Activated CD4-positive, CD25-positive, alpha-beta regulatory T cell treated with anti-CD3 and anti-CD28 coated beads, Interleukin-2, amount 50 U/mL, for 72 hours (primary cell): ENCODE results near the gene PABPN1.

Experiments used
- DNase-seq: peaks from one replicate; pipeline ENCODE4 v3.0.0; 2021

Gene PABPN1

DNA sequence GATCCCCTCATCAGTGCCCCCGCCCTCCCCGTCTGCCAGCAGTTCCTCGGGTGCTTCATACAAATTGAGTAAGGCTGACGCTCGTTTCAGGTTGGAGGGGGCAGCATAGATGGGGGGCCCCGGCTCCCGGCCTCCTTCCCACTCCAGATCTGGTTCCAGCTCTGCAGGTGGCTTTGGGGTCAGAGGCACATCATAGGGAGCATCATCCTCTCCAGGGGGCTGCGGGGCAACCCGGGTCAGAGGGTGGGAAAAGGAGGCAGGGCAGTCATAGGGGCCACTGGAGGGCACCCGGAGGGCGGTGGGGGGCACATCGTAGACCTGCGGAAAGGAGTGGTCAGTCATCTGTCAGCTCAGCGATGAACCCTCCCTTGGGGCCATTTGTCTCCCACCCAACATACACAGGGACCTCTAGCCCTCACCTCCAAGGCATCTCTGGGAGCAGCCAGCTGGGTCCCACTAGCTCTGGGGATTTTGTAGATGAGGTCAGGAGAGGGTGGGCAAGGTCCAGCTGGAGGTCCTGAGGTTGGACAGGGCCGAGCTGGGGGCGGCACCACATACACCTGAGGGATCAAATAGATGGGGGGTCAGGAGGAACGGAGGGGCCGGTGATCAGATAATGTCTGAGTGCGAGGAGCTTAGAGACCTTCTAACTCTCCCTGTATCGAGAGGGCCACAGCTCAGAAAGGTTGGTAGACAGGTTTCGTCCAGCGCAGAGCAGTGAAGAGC lies 38.6 kb downstream of the PABPN1 start:
- no peak for DNase-seq

DNA sequence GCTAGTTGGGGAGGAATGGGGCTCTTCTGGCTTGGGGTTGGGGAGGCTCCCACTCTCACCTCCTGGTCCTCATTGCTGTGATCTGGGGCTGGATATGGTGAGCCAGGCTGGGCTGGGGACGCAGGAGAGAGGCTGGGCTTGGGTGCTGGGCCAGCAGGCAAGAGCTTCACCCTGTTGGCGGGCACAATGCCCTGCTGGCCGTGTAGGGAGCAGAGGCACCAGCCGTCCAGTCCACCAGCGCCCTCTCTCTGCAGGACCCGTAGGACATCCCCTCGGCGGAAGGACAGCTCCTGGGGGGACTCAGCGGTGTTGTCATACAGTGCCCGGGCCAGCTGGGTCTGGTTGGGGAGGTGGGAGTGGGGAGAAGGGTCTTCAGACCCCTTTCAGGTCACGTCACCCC lies 39.2 kb downstream of the PABPN1 start:
- no peak for DNase-seq

DNA sequence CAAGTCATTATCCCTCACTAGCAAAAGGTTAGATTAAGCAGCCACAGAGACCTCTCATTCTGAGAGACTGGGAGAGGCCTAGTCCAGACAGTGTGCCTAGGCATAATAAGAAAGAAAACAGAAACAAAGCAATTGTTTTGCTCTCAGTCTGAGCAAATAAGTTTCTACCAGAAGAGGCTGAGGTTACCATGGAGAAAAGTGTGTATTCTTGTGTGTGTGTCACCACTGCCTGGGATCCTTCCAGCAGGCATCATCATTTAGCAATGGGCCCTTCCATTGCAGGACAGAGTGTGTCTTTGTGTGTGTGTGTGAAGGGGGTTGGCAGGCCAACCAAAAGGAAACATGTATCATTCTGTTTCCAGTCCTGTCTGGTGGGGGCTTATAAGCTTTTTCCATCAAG lies 40.1 kb downstream of the PABPN1 start:
- no peak for DNase-seq

DNA sequence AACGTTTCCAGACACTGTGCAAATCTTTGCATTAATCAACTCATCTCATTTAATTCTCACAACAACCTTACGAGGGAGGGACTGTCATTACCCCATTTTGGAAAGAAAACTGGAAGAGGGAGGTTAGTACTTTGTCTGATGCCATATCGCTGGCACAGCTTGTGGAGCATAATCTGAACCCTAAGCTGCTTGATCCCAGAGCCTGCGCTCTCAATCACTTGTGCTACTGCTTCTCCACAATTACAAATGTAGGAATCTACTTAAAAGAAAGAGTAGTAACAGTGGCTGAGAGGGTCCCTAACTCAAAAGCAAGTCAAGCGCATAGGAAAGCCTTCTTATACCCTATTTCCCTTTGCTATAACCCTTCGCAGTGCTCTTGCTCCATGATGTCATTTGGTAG lies 40.5 kb downstream of the PABPN1 start:
- DNase-seq = no peak

DNA sequence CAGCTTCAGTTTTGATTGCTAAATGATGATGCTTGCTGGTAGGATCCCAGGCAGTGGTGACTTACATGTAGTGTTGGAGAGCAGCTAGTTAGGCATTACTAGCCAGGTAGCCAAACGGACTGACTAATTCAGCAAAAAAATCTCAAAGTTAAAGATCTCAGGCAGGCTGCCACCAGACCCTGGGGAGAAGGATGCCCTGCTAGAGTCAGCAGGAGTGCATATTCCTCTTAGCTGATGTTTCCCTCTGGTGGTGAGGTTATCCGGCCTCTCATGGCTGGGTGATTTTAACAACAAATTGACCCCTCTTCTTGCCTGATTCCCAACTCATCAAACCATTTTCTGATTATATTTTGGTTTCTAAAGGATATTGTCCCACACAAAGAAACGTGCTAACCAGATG lies 40.9 kb downstream of the PABPN1 start:
- no peak for DNase-seq

DNA sequence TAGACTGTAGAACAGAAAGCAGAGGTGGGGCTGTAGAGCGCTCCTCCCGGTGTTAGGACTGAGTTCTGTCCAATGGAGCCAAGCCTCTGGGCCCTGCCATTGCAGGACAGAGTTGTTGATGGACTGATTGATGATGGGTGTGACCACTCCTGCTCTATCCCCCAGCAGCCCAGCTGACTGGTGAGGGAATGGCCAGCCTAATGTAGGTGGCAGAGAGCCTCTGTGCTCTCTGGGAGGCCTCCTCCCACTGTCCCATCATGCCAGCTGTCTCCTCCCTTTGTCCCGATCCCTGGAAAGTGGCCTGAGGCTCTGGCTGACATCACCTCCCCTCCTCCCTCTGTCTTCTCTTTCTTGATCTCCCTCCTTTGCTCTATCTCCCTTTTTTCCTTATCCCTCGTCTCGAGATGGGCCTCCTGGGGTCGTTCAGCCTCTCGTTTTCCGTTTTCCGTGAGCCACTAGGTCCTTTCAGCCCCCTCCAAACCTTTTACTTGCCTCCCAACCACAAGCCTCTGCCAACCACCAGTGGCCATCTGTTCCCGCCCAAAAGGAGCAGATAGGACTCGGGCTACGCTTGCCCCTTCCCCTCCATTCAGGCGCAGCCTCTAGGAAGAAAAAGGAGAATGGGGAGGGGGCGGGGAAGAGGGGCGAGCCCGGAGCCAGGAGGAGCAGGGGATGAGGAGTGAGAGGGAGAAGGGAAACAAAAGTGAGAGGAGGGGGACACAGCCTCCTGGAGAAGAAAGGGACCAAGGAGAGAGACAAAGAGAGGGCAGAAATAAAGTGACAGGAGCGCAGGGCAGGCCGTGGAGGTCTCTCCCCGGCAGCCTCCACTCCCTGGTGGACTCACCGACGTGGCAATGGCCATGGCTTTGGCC lies 43.1 kb downstream of the PABPN1 start:
- DNase-seq = no peak

DNA sequence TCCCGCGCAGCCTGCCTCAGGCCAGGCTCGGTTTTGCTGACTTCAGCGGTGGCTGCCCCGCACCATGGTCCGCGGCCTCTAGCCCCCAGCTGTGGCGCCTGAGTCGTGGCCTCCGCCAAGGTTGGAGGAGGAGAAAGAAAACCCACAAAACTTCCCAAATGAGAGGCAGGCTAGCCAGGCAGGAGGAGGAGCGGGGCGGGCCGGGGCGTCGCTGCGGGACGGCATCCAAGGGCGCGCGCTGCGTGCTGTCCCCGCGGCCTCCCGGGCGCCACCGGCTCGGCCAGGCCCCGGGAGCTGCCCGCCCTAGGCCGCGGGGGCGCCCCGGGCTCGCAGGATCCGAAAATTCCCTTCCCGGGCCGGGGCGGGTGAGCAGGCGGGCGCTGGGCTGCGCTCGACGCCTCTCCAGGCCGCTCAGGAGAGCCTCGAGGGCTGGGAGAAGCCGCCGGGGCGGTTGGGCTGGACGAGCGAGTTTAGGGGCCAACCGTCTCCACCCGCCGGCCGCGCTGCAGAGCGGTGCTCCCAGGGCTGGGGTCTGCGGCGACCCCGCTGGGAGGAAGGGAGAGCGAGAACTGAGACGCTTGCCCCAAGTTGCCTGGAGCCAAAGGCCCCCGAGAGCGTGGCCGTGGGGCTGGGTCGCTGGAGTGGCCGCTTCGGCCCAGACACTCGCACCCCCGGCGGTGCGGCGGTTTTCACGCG lies 43.9 kb downstream of the PABPN1 start, which contains the start of gene EFS:
TSS of gene EFS (minus strand) at position 137 of the 696 bp plus-strand sequence. CDS start 147 bp downstream, outside the sequence.
- DNase-seq = no peak

DNA sequence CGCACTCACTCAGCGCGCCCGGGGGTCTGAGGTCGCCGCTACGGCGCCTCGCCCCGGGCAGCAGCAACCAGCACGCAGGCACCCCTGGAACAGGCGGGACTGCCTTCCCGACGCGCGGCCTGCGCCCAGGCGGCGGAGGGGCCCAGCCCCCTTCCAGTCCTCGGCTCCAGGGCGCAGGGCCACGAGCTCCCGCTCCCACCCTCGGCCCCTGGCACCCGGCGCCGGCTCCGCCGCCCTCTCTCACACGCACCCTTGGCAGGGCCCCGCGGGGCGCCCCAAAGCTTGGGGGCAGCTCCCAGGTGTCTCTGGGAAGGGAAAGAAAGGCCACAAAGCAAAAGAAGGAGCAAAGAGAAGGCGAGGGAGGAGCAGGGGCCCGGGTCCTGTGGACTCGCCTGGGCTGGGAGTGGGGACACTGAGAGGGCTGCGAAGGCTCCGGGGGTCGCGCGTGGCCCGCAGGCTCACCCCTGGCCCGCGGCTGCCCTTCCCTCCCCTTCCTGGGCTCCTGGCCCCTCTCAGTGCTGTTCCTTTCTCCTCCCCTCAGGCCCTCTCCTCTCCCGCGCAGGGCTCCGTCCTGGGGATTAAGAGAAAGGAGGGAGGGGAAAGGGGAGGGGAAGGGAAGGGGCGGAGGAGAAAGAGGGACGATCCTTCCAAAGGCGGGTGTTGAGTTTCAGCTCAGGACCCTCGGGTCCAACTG lies 44.6 kb downstream of the PABPN1 start:
- DNase-seq = no peak

DNA sequence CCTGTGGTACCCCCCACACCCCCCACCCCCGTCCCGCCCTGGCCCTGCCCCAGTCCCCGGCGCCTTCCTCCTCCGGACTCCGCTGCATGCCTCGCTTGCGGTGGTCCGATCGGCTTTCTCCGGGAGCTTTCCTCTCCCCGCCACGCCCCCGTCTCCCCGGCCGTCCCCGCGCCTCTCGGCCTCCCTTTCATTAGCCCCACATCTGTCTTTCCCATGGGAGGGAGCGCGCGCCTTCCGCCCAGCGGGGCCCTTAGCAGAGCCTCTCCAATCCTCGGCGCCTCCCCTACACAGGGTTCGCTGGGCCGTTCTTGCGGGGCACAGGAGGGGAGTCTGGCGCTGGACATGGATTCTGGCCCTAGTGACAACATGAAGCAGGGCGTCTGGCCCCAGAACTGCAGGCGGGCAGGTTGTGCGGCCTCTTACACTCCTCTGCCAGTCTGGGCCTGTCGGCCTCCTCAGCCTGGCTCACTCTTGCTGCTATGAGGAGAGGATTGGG lies 45.2 kb downstream of the PABPN1 start:
- no peak for DNase-seq

DNA sequence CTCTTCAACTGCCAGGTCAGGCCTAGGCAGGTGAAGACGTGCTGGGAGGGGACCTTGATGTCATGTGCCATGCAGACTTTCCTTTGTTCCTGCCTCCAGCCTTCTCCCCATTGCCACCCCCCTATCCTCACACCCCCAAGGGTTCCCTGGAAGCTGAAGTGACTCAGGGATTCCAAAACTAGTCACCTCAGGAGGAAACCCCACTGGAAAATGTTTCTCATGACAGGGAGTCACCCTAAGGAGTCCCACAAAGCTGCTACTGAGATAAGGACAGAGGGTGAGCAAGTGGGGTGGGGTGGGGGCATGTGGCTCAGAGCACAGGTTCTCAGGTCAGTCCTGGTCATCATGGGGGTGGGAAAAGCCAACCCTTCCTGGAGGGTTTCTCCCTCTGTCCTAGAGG lies 49.0 kb downstream of the PABPN1 start:
- DNase-seq = no peak

DNA sequence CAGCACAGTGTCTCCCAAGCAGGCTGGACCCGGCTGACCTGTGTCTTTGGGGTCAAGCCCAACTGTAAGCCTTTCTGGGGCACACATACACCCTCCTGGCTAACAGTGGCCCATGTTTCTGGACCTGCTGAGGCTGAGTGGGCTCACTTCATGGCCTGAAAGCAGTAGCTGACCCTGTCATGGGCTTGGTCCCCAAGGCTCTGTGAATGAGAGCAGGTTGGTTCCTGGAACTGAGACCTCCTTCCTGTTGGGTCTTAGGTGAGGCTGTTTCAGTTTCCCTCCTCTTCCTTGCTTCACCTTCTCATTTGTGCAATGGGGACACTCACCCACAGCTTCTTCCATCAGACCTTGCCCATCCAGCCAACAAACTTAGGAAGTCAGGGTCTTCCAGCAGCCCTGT lies 50.6 kb downstream of the PABPN1 start:
- no peak for DNase-seq

DNA sequence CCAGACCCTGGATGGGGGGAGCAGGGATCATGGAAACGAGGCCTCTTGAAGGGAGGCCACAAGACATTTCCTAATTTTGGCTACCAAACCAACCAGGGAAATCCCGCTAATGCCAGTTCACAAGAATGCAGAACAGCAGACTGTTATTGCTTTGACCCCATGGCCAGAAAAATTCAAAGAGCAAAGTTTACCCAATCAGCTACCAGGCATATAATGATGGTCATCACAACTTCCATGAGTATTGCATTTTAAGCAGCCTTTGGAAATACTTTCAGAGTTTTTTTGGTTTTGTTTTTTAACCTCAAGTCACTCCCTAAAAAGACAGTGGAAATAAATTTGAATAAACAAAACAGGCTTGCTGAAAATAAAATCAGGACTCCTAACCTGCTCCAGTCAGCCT lies 51.3 kb downstream of the PABPN1 start, which contains the start of gene IL25:
TSS of gene IL25 (plus strand) at position 301 of the 400 bp plus-strand sequence.
- DNase-seq = no peak

DNA sequence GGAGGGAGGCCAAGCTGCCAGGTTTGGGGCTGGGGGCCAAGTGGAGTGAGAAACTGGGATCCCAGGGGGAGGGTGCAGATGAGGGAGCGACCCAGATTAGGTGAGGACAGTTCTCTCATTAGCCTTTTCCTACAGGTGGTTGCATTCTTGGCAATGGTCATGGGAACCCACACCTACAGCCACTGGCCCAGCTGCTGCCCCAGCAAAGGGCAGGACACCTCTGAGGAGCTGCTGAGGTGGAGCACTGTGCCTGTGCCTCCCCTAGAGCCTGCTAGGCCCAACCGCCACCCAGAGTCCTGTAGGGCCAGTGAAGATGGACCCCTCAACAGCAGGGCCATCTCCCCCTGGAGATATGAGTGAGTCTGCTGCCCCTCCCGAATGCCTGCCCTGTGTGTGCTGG lies 51.8 kb downstream of the PABPN1 start:
- DNase-seq = no peak
